Renal pelvis (tissue), 4 donors: Measurements from ENCODE around the gene RSPRY1. TPM values are rescaled to one million over a fixed set of nuclear protein-coding genes. Genes with fewer than 3 reads are reported as not detected.

Experiments used
- DNase-seq: peaks from one replicate; pipeline ENCODE4 v3.0.0-alpha.2; 2013
- polyA plus RNA-seq, 3 donors: library from polyadenylated mRNA; unstranded; fragments of 120-200 nt; gene quantifications; one replicate each; pipeline ENCODE4 v1.2.1, GENCODE V29; 2013; ENCODE audit not compliant: insufficient read length in 3 of 3

Gene RSPRY1
- polyA plus RNA-seq, 3 donors: 44.2 to 50.3 (median 44.7) TPM

DNA sequence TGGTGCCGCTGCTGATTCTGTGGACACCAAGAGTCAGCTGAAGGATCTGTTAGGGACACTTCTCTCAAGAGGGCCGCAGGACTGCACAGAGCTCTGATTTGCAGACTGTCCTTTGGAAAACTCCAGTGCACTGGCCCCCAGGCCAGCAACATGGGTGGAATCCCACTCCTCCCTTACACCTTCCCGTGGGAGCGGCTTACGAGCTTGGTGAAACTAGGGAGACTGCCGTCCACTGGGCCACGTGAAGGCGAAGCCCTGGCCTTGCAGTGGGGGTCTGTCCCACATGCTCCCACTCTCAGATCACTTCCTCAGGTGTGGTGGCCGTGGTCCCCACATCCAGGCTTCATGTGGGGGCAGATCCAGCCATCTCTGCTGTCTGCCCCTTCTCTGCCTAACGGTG lies 36.7 kb upstream of the RSPRY1 start:
- DNase-seq: no peak

DNA sequence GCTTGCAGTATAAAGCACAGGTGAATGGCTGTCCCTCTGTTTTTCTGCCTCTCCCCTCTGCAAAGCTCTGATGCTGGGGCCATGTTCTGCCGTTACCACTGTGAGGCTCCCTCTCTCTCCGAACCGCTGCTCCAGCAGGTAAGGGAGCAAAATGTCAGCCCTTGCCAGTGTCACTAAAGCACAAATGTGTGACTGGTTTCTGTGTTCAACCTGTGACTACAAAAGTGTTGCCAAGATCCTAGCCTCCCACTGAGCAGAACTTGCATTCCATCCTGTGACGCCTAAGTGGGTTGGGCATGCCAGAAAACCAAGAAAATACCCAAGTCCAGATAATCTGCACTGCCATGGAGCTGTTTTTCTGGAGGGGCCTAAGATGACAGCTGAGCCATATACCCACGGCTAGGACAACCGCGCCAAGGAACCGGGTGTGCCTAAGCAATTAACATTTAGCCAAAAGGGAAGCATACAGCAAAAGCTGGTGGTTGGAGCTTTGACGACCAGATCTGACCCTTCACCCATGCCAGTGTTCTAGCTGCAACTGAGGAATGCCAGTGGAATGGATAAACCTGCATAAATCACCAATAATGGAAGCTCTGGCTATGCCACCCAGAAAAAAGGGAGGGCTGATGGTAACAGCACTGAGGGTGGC lies 35.3 kb upstream of the RSPRY1 start:
- no peak for DNase-seq

DNA sequence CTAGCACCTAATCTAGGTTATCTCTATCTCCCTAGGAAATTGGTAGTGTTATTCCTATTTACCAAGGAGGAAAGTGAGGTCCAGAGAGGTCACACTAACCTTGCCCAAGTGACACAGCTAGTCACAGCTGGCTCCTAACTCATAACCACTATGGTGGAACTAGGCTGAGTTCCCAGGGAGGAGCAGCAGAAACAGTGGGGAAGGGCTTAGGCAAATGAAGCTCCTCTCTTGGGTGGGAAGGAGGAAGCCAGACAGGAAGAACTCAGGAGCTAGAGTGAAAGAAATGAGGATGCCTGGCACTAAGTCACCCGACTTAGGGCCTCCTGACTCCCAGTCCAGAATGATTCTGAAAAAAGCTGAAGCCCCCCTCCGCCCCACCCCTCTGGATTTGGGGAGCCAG lies 34.8 kb upstream of the RSPRY1 start:
- no peak for DNase-seq

DNA sequence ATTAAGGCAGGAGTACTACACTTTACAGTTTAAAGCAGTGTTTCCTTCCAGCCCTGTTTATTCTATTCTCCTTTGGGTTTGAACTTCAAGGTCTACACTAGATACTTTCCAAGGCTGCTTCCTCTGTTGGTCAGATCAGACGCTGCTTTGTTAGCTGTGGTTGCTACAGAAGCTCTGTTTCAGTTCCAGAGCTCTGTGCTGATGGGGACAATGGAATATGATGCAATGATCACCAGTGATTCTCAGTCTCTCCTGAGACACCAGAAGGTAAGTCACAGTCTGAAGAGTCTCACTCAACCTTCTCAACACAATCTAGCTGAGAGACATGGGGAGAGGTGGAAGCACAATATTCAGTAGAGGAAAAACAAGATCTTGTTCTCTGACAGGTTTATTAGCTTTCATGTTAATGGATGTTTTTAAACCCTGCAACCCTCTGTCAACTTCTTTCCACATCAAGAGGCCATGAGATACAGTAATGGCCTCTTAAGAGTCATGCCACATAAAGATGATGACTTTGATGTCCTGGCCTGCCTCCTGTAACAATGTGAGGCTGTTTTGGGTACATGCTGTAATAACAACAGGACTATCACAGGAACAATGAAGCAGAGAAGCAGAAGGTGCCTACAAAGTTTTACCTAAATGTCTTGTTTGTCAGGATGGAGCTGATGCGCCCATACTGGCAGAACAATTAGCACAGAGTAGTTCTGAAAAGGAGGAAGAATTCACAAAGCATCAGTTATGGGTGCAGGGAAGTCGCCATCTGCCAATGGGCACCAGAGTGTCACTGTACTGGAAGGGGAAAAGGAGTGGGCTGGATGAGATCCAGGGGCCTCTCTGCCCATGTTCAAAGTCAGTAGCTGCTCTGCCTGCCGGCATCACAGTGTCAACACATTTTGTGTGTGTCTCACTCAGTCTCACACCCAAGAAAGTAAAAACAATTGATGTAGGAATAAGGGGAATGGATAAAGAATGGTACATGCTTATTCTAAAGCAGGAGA lies 33.7 kb upstream of the RSPRY1 start:
- no peak for DNase-seq

DNA sequence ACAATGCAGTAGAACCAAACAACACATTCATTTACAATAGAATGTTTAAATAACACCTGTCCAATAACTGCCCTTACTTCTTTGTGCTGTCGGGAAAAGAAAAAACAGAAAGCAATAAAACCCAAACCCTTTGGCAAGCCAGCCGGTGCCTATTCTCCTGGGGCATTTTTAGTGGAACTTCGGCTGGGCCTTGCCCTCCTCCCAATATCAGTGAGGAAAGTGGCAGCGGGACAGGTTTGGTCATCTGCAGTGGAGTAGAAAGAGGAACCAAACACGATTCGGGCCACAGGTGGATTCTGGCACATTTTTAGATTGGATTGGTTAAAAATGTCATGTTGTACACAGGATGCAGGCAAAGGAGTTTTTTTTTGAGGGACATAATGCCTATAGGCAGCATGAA lies 32.3 kb upstream of the RSPRY1 start:
- no peak for DNase-seq

DNA sequence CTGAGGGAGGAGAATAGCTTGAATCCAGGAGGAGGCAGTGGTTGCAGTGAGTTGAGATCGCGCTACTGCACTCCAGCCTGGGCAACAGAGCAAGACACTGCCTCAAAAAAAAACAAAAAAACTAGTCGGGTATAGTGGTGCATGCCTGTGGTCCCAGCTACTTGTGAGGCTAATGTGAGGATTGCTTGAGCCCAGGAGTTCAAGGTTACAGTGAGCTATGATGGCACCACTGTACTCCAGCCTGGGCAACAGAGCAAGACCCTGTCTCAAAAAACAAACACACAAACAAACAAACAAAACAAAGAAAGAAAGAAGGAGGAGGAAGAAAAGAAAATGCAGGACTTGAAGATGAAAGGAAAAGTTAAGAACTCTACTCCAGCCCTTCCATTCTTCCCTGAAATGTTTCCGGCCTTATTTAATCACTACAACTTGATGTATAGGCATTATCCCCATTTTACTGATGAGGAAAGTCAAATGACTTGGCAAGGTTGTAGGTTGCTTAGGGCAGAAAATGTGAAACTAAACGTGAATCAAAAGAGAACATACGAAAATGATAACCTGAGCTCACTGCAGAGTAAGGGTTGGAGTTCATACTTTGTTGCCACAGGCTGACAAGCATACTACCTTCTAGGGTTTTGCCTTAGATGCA lies 30.3 kb upstream of the RSPRY1 start:
- DNase-seq: no peak

DNA sequence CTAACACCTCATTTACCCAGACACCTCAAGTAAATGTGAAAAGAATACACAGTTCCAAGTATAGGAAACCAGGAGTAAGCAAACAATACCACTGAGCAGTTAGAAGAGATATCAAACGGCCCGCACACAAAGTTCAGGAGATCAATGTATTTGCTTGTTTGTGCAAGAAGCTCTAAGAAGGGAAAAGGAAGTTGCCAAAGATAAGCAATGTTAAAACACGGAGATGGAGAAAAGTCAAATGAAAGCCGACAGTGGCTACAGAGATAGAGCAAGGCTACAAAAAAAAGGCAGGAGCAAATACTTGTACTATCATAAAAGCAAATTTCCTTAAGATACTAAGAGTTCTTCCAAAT lies 29.8 kb upstream of the RSPRY1 start:
- DNase-seq: no peak

DNA sequence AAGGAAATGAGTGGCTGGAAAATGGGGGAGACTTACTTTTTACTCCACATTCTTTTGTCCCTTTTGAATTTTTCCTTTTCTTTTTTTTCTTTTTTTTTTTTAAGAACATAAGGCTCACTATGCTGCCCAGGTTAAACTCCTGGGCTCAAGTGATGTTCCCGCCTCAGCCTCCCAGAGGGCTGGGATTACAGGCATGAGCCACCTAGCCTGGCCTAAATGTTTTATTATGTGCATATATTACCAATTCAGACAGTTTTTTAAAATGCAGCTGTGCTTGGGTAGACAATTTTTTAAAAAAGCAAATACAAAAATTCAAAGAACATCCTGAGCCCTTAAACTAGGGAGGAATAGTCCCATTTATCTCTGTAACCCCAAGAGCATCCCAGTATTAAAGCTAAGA lies 28.6 kb upstream of the RSPRY1 start:
- no peak for DNase-seq

DNA sequence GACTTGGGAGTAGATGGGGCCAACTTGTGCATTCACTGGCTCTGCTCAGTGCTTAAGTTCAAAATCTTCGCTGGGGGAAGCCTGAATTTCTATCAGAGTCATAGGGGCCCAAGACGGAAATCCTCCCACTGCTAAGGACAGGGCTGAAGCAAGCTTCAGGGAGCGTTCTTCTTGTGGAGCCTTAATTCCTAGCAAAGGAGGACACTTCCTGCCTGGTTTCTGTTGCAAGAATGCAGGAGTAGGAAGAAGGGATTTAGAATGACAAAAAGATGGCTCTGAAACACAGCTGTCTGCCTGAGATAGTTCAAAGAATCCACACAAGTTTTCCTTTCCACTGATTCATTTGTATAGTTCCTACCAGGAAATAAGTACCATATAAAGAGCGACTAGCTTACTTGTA lies 26.7 kb upstream of the RSPRY1 start:
- DNase-seq: no peak

DNA sequence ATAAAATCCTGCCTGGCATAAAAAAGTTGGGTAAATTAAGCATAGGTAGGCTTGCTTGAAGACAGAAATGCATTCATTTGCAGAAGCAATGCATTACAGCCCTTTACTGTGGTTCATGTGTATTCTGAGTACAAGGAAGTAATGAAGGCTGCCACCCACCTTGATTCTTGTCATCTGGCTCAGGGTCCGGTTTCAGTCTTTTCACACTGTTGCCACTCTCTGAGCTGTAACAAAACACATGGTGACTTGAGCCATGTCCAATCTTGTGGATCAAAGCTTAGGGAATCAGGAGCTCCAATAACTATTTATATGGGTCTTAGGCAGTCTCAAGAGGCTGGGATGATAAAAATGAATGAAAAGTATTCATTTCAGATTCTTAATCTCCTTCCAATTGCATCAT lies 22.3 kb upstream of the RSPRY1 start:
- peak; percentile 42 for DNase-seq

DNA sequence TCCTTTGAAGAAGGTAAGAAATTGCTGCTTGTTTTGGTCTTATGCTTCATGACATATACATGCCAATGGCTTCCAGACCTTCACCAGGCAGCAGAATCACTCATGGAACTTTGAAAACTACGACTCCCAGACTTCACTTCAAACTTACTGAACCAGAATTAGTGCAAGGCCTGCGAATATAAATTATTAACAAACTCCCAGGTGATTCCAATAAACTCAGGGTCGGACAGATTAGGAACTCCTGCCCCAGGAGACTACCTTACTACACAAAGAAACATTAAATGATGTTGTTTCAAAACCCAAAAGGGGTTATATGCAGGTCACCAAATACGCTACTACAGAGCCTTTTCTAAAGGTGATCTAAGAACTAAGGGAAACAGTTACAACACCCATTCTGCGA lies 20.6 kb upstream of the RSPRY1 start:
- no peak for DNase-seq

DNA sequence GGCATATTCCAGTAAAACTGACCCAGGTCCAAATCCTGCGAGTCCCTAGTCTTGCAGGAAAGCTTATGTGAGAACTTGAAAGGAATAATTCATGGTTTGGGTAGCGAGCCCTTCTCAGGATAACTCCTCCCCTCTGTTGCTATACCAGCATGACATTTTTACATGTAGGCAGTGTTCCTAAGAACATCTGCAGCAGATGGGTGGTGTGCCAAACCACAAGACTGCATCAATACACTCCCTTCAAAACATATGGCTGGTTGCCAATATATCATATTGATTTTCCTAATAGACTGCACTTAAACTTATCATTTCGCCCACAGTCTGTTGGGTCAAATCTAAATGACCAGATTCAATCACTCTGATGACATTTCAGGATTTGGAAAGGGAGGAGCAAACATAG lies 20.2 kb upstream of the RSPRY1 start:
- no peak for DNase-seq

DNA sequence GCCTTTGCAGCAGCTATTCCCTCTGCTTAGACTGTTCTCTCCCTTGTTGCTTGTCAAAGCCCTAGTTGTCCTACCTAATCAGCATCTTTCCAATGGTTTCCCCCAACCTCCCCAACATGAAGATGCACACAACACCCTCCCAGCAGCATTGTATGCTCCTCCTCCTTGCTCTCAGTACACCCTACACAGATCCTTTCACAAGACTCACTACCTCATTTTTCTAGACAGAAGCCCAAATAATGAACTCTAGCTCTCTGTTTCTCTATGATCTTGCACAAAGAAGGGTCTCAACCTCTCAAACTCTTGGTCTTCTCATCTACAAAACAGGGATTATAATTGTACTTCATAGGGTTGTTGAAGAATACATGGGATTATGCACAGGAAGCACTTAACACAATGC lies 19.7 kb upstream of the RSPRY1 start:
- DNase-seq: no peak

DNA sequence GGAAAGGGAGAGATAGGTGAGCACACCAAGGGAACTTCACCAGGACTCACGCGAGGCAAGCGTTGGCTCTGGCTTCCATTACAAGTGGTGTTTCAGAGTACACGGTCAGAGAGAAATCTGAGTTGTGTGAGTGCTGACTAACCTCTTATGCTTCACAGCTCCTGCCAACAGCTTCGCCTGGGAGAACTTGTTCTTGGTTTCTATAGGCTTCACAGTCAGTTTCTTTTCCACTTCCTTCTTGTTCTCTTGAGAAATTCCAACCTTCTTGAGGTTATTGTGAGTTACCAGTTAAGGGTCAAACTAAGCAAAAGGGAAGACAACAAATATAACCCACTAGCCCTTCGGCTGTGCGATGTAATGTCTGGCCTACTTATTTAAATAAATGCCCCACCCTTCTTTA lies 19.2 kb upstream of the RSPRY1 start:
- DNase-seq: no peak

DNA sequence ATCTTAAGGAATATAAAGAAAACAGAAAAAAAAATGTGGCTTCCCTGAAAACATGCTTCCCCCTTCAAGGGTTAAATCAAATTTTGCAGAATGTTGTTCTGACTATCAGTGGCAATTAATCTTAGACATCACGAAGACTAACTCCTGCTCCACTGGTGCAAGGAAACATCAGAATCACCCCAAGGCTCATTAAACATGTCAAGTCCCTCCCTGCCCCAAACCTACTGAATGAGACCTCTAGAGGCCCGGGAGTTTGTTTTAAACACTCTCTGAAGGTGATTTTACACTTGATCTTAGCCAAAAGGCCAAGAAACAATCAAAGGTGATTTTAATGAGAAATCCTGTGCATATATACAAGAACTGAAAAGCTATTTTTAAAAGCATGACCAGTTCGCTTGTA lies 18.6 kb upstream of the RSPRY1 start:
- DNase-seq: peak; percentile 73

DNA sequence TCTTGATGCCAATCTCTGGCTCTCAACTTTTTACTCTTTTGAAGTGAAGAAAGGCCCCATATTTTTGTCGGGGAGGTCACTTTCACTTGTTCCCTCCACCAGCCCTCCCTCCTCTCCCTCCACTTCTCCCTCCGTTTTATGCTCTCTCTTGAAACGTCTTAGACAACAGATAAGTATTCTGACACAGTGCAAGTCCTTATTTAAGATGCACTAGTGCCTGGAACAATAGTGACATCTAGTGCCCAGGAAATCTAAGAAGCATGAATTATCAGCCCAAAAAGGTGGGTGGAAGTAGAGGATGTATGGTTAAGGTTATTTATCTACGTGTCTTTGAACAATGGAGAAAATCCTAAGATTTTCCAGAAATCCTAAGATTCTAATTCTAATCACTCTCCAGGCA lies 18.2 kb upstream of the RSPRY1 start:
- peak; percentile 69 for DNase-seq

DNA sequence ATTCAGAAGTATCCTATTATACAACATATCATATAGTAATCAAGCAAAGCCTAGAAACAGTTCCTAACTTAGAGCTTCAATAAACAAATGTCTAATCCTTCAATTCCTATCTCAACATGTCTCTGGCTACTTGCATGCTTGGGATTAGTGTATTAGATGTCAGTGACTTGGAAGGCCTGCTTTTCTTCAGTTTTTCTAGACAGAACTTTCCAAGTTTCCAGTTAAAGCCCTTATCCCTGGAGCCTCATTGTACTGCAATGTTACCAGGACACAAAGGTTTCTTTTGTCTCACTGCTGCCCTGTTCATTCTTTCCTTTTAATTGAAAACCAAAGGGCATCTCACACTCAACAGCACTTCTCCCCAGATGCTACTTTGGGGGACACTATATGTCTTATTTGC lies 16.8 kb upstream of the RSPRY1 start:
- no peak for DNase-seq

DNA sequence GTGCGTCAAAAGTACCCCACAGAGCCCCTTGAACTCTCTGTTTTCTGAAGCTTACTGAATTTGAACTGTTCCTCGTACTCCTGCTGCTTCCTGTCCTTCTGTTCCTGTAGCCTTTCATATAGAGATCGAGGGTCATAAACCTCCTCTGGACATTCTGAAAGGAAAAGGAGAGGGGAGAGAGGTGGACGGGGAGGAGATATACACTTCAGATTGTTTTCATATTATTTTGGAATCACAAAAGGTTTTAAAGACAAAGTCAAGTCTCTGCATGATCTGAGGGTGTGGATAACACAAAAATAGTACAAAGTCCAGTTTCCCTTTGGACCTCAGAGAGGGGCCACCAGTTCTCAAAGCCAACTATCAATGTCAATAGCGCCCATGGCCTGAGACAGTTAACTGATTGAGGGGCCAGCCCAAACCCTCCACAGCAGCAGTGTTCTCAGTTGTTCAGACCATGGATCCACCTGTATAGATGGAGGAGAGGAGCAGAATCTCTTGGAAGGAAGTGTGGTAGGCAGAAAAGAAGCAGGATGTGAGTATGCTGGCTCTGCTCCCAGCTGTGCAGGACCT lies 13.3 kb upstream of the RSPRY1 start:
- no peak for DNase-seq

DNA sequence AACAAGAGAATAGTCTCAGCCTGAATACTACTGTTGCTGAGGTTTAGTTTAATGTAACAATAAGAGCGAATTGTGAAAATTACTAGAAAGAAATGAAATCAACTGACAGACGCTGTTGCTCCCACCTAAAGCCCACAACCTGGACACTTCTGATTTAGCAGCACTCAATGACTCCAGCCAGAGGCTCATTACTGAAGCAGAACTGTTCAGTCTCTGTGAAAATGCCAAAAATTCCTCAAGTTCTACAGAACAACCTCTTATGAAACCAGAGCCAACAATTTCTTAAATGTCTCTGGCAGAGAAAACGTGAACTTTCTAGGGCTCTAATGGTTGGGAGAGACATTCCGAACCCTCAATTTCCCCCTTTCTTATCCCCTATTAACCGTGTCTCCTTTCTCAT lies 10.2 kb upstream of the RSPRY1 start:
- peak; percentile 15 for DNase-seq

DNA sequence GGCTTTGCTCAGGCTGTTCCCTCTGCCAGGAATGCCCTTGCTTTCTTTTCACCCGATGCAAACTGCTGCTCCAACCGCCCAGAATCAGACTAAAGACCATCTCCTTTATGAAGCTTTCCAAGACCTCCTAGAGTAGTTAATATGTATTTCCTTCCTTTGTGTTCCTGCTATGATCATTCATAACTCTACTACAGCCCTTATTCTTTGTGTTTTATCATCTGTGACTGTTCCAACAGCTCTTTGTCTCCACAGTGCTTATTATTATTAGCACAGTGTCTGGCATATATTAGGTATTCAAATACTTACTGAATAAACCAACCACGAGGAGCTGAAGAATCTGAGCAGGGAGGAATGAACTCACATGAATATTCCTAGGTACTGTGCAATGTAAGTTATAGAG lies 7.9 kb upstream of the RSPRY1 start:
- DNase-seq: no peak

DNA sequence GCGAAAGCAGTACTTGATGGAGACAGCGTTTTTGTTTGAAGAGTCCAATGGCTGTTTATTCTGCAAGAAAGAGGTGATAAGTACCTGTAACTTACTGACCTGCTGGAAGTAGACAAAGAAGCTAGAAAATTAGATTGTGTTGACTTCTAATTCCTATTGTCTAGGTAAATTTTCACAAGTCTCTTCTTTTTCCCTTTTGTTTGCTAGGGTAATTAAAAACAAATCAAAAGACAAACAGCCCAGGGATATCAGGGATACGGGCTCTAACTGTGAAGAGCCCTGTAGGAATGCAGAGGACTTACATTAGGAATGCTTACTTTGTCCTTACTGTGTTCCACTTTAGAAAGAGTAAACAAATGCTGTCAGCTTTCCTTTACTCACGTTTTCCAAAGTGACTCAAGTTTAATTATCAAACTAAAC lies 7.3 kb upstream of the RSPRY1 start:
- DNase-seq: no peak

DNA sequence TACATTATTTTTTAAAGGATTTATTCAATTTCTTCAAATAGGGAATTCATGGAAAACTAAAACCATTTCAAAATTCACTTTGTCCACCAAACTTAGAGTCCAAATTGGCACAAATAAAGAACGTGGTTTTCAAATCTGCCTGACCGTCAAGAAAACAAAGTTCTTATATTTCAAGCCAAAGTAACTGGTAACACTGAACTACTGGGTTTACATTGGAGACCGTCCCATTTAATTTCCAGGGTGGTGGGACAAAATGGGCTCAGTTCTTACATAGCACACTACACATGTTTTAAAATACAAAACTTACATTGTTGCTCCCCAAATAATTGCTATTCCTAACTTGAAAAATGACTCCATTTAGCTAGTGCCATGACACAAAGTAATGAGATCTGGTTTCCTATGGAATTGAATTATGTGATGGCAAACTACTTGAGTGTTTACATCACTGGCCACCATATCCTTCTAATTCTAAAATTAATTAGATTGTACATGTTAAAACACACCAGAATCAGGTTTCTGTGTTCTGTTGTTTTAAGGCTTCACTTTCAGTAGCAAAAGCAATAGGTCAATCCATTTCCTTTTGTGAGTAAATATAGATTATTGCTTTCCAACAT lies 6.8 kb upstream of the RSPRY1 start:
- DNase-seq: no peak
